A673 (cell line): Measurements from ENCODE around the gene FBXL15. TPM values are rescaled to one million over a fixed set of nuclear protein-coding genes. Genes with fewer than 3 reads are reported as not detected.

Experiments used
- BruUV-seq: library from RNA; stranded (reverse); fragments of 400-500 nt; replicated peaks from 2 replicates; lab custom pipeline; 2021; lab: Mats Ljungman, UMichigan
- CTCF ChIA-PET: fragments of 300-600 bp; sonication (Branson Sonifier 250); formaldehyde crosslinking; loops from one replicate; lab custom pipeline; 2022; ENCODE audit warnings: antibody characterized with exemption; lab: Charles Lee
- POLR2A ChIA-PET: fragments of 300-600 bp; sonication (Branson Sonifier 250); formaldehyde crosslinking; loops from one replicate; lab custom pipeline; 2022; ENCODE audit warnings: antibody characterized with exemption; ENCODE audit not compliant: low non-redundant PET; lab: Charles Lee
- DNase-seq: peaks from one replicate; pipeline ENCODE4 v3.0.0-alpha.2; 2015; ENCODE audit warnings: low spot score
- H3K27ac ChIP-seq: fragments of 200-600 bp; sonication (generic); 2 replicates; pipeline ENCODE4 v1.5.1; 2016; ENCODE audit warnings: mixed run types, low read depth, mild to moderate bottlenecking, mixed read lengths, antibody characterized with exemption, low read length; ENCODE audit not compliant: poor library complexity, severe bottlenecking
- H3K27me3 ChIP-seq: fragments of 200-600 bp; sonication (generic); replicated peaks from 2 replicates; pipeline ENCODE4 v1.6.1; 2017; ENCODE audit warnings: mixed run types, low read depth, mild to moderate bottlenecking, mixed read lengths, antibody characterized with exemption, low read length; ENCODE audit not compliant: insufficient read depth, poor library complexity
- H3K36me3 ChIP-seq: fragments of 200-600 bp; sonication (generic); 2 replicates; pipeline ENCODE4 v1.6.1; 2016; ENCODE audit warnings: mixed run types, mild to moderate bottlenecking, mixed read lengths, antibody characterized with exemption, low read length; ENCODE audit not compliant: insufficient read depth, poor library complexity, severe bottlenecking
- H3K4me1 ChIP-seq: fragments of 200-600 bp; sonication (generic); 2 replicates; pipeline ENCODE4 v1.6.1; 2017; ENCODE audit warnings: mixed run types, mild to moderate bottlenecking, mixed read lengths, antibody characterized with exemption, low read length; ENCODE audit not compliant: insufficient read depth, poor library complexity, severe bottlenecking
- H3K4me3 ChIP-seq: fragments of 200-600 bp; sonication (generic); 2 replicates; pipeline ENCODE4 v1.5.1; 2016; ENCODE audit warnings: low read depth, mixed run types, mild to moderate bottlenecking, mixed read lengths, low read length; ENCODE audit not compliant: poor library complexity, severe bottlenecking
- H3K9me3 ChIP-seq: fragments of 200-600 bp; sonication (generic); 2 replicates; pipeline ENCODE4 v1.6.1; 2016; ENCODE audit warnings: mixed run types, low read depth, mild to moderate bottlenecking, mixed read lengths, antibody characterized with exemption, low read length; ENCODE audit not compliant: poor library complexity, severe bottlenecking
- CTCF ChIP-seq: fragments of 300-800, 200-600 bp; sonication (generic); conservative IDR thresholded peaks from 2 replicates; pipeline ENCODE4 v1.5.1; 2017; ENCODE audit warnings: low read depth, mild to moderate bottlenecking, antibody characterized with exemption, low read length, moderate library complexity, mixed read lengths
- EZH2 ChIP-seq: fragments of 200-600 bp; sonication (generic); IDR thresholded peaks from 2 replicates; pipeline ENCODE4 v1.6.1; 2017; ENCODE audit warnings: borderline replicate concordance, low read depth, mild to moderate bottlenecking, mixed read lengths, antibody characterized with exemption, low read length; ENCODE audit not compliant: poor library complexity, severe bottlenecking
- intact Hi-C: fragments of 100-400 bp; cut with micrococcal nuclease; formaldehyde crosslinking; loops from one replicate; pipeline ENCODE4 v1.10.0; 2022; ENCODE audit not compliant: unreplicated experiment
- total RNA-seq: library from RNA; stranded (reverse); gene quantifications from 2 replicates; pipeline ENCODE4 v1.2.3, GENCODE V29; 2021

FBXL15 gene
- total RNA-seq, 1 experiment from 2014 or later, result 8.9 TPM

DNA sequence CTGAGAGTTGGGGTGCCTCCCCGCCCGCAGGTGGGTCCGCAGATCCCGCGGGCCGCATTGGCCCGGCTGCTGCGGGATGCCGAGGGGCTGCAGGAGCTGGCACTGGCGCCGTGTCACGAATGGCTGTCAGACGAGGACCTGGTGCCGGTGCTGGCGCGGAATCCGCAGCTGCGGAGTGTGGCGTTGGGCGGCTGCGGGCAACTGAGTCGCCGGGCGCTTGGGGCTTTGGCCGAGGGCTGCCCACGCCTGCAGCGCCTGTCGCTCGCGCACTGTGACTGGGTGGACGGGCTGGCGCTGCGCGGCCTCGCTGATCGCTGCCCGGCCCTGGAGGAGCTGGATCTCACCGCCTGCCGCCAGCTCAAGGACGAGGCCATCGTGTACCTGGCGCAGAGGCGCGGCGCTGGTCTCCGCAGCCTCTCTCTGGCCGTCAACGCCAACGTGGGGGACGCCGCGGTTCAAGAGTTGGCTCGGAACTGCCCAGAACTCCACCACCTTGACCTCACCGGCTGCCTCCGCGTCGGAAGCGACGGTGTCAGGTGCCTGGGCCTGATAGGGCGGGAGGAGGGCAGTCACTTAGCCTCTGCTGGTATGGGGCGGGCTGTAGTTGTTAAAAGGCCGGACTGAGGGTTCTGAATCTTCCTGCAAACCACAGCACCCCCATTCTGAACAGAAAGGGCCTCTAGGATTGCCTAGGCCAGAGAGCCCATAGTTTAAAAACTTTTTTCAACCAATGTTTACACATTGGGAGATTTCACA is 1.3 kb downstream of the FBXL15 start:
- no TSS peak for BruUV-seq
- intact Hi-C loops, result no loop called here
- peaks cover 8% of the 10 kb centered on the region for H3K36me3 ChIP-seq
- TF ChIP-seq EZH2 (no peak), CTCF (no peak)
- no peaks in the 10 kb centered on the region for H3K9me3 ChIP-seq
- DNase-seq, result no peak
- peak overlapping the region; percentile 90 for H3K4me3 ChIP-seq
- ChIA-PET CTCF (interaction anchor here (1.0 to 1.5 kb wide), 5 partner anchors 11 to 192 kb away, joined by 3 to 4 read pairs (median 3); partner anchors contain the start of gene CUEDC2), POLR2A (interaction anchor here (0.7 kb wide), 1 partner anchor 40 kb away, joined by 6 read pairs; no protein-coding TSS in a partner anchor)
- H3K27me3 ChIP-seq, result no peaks in the 10 kb centered on the region
- peak overlapping the region; percentile 83 for H3K27ac ChIP-seq
- H3K4me1 ChIP-seq, result peaks cover 16% of the 10 kb centered on the region

DNA sequence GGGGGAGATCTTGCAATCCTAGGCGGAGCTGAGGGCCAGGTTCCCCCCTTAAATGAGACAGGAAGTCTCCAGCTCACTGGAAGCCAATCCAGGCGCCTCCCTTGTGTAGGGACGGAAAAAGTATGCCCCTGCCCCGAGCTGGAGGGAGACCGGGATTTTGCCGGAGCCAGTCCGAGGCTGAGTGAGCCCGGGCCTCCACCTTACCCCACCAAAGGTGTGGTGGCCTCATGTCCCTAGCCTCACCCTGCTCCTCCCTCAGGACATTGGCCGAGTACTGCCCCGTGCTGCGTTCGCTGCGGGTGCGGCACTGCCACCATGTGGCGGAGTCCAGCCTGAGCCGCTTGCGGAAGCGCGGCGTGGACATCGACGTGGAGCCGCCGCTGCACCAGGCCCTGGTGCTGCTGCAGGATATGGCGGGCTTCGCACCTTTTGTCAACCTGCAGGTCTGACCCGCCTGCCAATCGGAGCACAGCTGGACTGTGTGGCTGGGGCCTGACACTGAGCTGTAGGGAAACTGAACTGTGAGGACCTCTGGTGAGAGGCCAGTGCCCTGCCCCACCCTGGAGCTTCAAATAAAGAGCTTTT is 2.0 kb downstream of the FBXL15 start:
- TF ChIP-seq EZH2 (no peak), CTCF (peak; percentile 90)
- H3K9me3 ChIP-seq, result no peaks in the 10 kb centered on the region
- ChIA-PET POLR2A (interaction anchor here (0.7 kb wide), 1 partner anchor 39 kb away, joined by 6 read pairs; no protein-coding TSS in a partner anchor), CTCF (interaction anchor here (0.5 to 1.6 kb wide), 9 partner anchors 10 to 193 kb away, joined by 3 to 9 read pairs (median 4); partner anchors contain the start of gene CUEDC2)
- no TSS peak for BruUV-seq
- peaks cover 8% of the 10 kb centered on the region for H3K36me3 ChIP-seq
- H3K27ac ChIP-seq, result no peak overlapping the region
- intact Hi-C loops, result no loop called here
- no peaks in the 10 kb centered on the region for H3K27me3 ChIP-seq
- H3K4me1 ChIP-seq, result peaks cover 16% of the 10 kb centered on the region
- DNase-seq, result peak; percentile 61
- H3K4me3 ChIP-seq, result peak overlapping the region; percentile 90

GRCh38 chr10:102423372-102423968 is 2.8 kb downstream of the FBXL15 start:
- BruUV-seq, result TSS peak; percentile 51
- no peaks in the 10 kb centered on the region for H3K27me3 ChIP-seq
- DNase-seq, result no peak
- H3K36me3 ChIP-seq, result peaks cover 8% of the 10 kb centered on the region
- no peaks in the 10 kb centered on the region for H3K9me3 ChIP-seq
- H3K4me1 ChIP-seq, result peaks cover 16% of the 10 kb centered on the region
- intact Hi-C loops, result no loop called here
- CTCF ChIA-PET, result interaction anchor here (0.5 to 1.6 kb wide), 4 partner anchors 30 to 193 kb away, joined by 3 to 9 read pairs (median 4); no protein-coding TSS in a partner anchor
- H3K27ac ChIP-seq, result no peak overlapping the region
- POLR2A ChIA-PET, result interaction anchor here (0.5 kb wide), 1 partner anchor 12 kb away, joined by 3 read pairs; no protein-coding TSS in a partner anchor
- TF ChIP-seq EZH2, result no peak
- TF ChIP-seq CTCF, result no peak
- H3K4me3 ChIP-seq, result no peak overlapping the region
